HG03520 (cell line): ENCODE results near the gene BCAS3.

Experiments used
- ATAC-seq: cut with Tn5 transposase; IDR thresholded peaks from one replicate; pipeline ENCODE4 v1.9.1; 2021; ENCODE audit warnings: mild to moderate bottlenecking, moderate library complexity; ENCODE audit not compliant: unreplicated experiment

BCAS3 gene

GRCh38 chr17:61401389-61402072, 723.9 kb downstream of the BCAS3 start:
- no peak for ATAC-seq

- ATAC-seq = no peak
Measured at GRCh38 chr17:61402073-61402541, 724.5 kb downstream of the BCAS3 start.

- ATAC-seq = no peak
Measured at GRCh38 chr17:61402978-61403800, 725.5 kb downstream of the BCAS3 start.

DNA sequence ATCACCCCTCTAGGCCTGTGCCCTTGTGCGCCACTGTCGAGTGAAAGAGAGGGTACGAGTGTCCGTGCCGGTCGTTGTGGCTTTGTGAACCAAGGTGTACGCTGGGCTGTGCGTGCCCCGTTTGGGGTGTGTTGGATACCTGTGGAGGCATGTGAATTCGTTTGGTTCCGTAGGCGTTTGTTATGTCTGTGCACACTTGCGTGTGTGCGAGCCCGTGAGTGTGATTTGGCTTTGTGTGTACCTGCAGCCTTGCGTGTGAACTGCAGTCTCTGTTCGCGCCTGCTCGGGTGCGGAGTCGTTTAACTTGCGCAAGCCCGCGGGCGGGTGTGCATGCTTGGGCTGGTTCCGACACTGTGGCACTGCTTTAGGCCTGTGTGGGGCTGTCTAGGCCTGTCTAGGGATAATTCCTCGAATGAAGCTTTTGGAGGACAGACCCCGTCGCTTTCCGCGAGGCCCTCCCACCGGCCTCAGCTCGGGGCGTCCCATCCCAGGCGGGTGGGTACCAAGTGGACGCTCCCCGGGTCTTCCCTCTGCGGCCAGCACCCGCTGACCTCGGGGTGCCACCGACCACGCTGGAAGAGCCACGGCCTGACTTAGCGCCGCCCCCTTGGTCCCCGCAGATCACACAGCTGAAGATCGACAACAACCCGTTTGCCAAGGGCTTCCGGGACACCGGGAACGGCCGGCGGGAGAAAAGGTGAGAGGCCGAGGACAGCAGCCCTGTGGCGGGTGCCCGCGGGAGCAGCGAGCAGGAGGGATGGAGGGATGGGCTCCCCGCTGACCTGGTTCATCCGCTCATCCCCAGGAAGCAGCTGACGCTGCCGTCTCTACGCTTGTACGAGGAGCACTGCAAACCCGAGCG, 726.4 kb downstream of the BCAS3 start:
- ATAC-seq = no peak

DNA sequence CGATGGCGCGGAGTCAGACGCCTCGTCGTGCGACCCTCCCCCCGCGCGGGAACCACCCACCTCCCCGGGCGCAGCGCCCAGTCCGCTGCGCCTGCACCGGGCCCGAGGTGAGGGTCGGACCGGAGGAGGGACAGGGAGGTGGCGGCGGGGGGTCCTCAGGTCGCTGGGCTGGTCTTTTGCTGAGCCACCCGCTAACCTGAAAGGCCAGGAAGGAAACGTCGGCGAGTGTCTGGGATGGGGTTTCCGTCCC, 726.9 kb downstream of the BCAS3 start:
- no peak for ATAC-seq

- no peak for ATAC-seq
Measured at GRCh38 chr17:61404913-61405685, 727.4 kb downstream of the BCAS3 start.

GRCh38 chr17:61405686-61406536, 728.3 kb downstream of the BCAS3 start:
- ATAC-seq = no peak

DNA sequence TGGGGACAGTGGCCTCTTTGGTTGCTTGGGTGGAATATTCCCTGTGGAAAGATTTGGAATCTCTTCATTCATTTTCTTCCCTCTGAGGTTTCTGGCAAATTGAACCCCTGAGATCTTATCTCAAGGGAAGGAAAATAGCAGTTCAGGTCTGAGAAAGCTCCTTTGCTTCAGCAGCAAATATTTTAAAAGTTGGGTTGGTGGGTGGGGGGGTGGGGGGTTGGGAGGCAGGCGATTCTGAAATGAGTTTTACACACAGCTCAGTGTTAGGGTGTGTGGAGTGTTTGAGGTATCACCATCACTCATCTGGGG, 728.8 kb downstream of the BCAS3 start:
- no peak for ATAC-seq

DNA sequence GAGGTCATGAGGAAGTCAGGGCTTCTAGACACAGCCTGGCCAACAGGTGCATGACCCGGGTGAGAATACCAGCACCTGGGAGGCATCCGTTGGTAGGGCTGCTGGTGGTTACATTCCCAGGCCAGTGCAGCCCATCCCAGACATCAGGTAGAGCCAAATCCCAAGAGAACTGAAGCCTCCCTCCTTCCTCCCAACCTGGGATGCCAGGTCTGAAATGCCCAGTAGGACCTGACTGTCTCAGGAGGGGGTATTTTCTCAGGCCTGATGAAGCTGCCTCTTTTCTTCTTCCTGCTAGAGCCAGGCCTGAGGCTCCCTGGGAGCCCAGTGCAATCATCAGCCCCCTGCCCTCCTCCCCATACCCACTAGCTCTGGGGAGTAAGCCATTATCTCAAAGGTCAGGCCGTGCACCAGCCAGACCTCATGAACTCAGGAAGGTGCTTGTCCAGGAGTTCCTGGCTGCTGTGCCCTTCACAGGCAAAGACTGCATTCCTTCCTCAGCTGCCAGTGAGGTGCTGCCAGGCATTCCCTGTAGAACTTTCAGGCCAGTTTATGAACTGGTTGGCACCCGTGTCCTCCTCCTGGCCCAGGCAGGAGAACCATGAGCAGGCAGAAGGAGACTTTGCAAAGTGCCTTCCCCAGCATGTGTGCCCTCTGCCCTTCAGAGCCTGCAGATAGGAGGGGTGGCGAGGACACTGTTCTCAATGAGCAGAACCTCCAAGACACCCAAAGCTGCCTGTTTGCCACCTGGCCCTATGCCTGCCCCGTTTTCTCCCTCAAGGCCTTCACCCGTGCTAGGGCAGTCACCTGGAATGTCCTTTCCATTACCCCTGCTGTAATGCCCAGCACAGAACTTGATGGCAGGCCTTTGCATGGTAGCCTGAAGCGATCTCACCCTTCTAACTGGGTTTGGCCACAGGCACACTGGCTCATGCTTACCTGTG, 729.6 kb downstream of the BCAS3 start:
- ATAC-seq = no peak

DNA sequence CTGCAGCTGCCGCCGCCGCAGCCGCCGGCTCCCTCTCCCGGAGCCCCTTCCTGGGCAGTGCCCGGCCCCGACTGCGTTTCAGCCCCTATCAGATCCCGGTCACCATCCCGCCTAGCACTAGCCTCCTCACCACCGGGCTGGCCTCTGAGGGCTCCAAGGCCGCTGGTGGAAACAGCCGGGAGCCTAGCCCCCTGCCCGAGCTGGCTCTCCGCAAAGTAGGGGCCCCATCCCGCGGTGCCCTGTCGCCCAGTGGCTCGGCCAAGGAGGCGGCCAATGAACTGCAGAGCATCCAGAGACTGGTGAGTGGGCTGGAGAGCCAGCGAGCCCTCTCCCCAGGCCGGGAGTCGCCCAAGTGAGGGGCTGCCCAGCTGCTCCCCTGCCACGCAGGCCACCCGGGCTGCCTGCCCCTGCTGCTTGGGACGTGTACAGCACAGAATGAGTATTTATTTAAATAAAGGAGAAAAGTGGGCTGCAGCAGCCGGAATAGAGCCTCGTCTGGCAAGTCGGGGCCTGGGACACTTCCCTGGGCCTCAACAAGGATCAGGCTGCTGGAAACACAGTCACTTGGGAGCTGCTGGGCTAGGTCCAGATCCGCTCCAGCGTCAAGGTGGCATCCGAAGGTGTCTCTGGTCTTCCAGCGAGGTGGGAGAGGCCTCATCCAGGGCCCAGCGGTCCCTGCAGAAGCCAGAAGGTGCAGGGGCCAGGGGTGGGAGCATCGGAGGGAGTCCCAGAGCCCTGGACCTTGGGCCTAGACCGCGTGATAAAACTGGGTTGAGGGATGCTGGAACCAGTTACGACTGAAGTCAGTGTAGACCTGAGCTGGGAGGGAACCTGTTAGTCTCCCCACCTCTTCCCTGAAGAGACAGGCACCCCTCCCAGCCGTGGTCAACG, 730.7 kb downstream of the BCAS3 start:
- no peak for ATAC-seq

DNA sequence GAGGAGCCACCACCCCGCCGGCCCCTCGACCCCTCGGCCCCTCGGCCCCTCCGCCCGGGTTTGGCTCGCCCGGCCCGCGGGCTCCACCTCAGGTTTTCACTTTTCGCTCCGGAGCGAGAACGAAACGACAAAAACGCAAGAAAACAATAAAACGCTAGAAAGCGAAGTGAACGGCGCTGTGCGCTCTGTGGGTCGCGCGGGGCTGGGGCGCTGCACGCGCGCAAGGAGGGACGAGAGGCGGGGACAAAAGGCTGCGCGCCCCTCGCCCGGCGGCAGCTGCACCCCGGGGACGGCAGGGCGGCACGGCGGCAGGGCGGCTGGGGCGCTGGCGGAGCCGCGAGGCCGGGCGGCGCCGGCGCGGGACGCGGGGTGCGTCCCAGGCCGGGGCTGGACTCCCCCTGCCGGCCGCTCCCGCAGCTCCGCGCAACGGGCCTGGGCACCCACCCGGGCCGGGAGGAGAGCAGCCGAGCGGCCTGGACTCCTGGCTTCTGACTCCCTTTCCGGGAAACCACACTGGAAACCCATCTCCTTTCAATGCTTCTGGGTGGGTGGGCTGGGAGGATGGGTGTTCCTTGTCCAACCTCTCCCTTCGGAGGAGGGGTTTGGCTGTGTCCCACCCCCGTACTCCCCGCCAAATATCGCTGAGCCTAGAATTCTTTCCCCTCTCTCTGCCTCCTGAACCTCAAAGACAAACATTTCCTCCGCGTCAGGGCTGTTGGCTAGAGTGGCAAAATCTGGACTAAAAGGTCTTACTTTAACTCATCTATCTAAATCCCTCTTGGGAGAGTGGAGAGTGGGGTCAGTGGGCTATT, 731.9 kb downstream of the BCAS3 start:
- no peak for ATAC-seq

GRCh38 chr17:61410141-61411010, 732.7 kb downstream of the BCAS3 start:
- ATAC-seq = no peak

- no peak for ATAC-seq
Measured at GRCh38 chr17:61411011-61411260, 733.3 kb downstream of the BCAS3 start.

- ATAC-seq = no peak
Measured at GRCh38 chr17:61411261-61412142, 733.9 kb downstream of the BCAS3 start.

DNA sequence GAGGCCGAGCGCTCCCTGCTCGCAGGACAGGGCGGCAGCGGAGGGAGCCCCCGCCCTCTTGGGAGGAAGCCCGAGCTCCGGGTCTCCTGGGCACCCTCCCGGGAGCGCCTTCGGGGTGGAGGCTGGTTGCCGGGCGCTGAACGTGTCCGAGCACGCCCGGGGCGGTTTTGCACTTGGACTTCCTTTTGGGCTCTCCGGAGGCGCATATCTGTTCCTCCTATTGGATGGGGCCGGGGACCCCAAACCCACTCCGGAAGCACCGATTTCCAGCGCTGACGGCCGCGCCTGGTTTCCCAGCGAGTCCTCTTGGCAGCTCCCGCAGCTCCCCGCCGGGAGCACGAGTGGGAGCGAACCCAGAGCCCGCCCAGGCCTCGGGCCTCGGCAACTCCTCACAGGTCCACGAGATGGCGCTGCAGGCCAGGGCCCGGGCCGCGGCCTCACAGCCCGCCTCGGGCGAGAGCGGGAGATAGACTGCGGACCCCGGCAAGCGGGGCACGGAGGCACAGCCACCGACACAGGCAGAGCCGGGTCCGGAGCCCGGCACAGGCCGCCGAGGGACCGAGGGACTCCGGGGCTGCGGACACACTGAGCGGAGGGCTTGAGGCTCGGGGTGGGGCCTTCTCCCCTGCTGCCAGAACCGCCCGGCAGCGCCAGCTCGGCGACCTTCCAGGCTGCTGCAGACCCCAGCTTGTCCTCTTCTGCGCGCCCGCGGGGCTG, 734.6 kb downstream of the BCAS3 start:
- peak; percentile 63 for ATAC-seq
